DMS79 treated with DMSO at 0.1 percent for 48 hours (cell line): Measurements from ENCODE around the gene PRDM2.
"Not testable (repeated sequence)": the region's sequence is repeated elsewhere in the genome, so short reads cannot be mapped to it uniquely, and the experiment has no call there.

Experiments
- DNase-seq: peaks from one replicate; lab custom pipeline; 2025; lab: John Stamatoyannopoulos, UW

The PRDM2 gene

GRCh38 chr1:13699510-13699909 lies 478 bp upstream of the PRDM2 start:
- peak; percentile 48 for DNase-seq

- peak; percentile 17 for DNase-seq
These were observed 708 bp downstream of the PRDM2 start for GRCh38 chr1:13700521-13701270.

DNA sequence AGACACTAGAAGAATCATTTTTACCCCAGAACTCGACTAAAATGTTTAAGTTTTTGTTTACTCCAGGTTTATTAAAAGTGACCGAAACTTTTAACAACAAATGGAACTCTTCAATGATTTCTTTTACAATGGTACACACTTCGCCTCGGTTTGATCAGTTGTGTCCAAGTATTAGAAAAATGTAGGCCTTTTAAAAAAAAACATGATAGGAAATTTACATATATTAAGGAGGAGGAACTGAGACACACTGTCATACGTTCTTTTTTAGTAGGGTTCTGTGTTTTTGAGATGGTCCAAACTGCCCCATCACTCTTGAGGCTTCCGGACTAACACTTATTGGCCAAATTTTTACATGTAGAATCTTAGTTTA lies 1.3 kb downstream of the PRDM2 start:
- no peak for DNase-seq

DNA sequence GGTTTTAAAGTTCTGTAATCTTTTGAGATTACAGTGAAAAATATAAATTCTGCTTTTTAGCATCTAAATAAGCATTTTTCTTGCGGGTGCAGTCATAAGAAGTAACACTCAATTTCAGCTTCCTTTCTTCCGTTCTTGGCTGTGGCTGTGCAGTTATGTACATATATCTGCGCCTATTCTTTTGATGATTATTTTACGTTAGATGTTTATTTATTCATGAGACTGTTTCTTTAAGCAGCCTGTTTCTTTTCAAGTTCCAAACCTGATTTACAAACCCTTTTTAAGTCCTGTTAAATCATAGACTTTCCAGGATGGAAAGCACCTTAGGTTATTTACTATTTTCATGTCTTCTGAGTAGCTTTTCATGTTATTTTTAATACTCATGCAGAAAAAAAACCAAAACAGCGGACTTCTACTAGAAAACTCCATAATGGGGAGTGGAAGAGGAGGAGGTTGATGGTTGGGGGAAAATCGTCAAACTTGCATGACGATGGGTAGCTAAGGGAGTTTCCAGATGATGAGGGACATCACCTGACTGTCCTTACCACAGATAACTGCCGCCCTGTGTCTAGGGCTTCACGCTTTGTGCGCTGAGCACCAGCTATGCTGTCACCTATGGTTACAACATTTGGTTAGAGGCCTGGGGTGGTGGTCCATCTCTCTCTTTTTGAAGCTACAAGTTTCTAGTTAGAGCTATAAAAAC lies 2.6 kb downstream of the PRDM2 start:
- DNase-seq = no peak

GRCh38 chr1:13703128-13703513 lies 3.1 kb downstream of the PRDM2 start:
- no peak for DNase-seq

DNA sequence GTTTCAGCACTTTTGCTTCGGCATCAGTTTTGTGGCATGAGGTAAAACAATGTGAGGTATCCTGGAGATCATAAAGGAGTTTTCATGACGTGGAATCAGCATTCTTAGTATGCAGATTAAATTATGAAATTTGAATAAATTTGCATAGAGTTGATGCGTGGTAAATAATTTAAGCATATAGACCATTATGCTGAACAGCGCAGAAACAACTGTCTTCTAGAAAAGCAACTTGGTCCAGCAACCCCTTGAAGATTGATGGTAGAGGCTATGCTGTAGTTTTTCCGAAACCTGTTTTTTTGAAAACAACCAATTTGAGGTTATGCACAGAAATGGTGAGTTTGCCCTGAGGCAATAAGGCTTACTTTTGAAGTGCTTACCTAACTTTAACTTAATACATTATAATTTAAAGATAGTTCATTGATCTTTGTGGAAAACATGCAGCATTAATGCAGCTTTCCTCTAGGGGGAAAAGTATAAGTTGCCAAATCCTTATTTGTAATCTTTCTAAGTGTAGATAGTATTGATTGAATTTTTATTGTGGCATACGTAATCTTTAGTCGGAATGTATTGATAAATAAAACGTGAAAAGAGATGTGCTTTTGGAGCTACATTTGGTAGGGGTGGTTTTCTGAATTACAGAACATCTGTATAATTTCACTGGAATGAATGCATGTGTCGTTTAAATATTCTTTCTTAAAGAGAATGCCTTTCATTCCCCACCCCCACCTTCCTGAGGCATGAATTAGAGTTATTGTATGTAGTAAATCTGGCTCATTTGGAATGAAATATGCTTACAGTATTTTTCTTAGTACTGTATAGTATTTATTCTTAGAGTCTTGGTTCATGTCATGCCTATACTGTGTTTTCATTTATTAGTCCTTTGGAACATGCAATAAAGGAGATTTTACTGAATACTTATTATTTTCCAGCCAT lies 3.8 kb downstream of the PRDM2 start:
- no peak for DNase-seq

DNA sequence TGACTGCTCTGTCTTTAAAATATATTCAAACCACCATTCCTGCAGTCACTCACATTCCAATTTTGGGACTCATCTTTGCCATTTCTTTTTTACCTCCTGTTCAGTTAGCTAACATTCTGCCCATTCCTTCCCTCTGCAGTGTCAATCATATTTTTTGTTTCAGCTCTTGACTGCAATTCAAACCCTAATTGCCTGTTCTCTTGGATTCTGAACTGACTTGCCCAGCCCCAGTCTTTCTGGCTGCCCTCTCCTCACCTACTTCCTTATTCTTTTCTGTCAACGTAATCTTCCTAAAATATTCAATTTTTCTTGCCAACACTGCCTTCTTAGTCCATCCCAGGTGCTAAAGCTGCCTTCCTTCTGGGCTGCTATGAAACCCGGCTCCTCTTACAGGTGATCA lies 6.1 kb downstream of the PRDM2 start:
- DNase-seq = no peak

DNA sequence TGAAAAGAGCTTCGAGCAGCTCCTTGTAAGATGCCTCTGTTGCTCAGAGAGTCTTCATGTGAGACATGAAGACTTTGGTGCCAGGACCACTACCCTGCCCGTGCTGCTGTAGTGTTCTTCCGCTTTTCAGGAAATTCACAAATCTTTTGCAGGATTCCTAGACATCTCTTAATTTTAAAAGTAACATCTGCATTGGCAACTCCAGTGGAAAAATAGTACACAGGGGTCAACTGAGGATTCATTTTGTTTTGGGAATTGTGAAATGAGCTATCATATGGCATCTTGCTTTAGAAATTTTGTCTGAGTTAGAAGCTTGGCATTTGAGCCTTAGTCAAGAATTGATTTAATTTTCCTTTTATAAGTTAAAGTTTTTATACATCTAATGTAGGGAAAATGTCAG lies 7.2 kb downstream of the PRDM2 start:
- no peak for DNase-seq

GRCh38 chr1:13708380-13708982 lies 8.5 kb downstream of the PRDM2 start:
- DNase-seq = no peak

DNA sequence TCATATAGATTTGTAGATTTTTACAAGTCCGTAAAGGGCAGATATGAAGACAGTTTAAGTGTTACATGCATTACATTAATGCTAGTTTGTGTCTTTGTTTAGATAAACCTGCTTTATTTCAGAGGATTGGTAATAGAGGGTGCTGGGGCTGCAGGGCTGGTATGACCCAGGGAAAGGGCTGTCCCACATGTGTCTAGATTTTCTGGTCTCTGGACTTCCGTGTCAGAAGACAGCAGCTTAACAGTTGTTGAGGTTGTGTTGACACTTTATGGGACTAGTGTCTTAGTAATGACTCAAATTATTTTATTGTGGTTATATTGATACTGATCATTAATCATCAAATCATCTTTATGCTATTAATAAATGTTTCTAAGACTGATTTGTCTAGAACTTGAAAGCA lies 10.1 kb downstream of the PRDM2 start:
- DNase-seq = no peak

DNA sequence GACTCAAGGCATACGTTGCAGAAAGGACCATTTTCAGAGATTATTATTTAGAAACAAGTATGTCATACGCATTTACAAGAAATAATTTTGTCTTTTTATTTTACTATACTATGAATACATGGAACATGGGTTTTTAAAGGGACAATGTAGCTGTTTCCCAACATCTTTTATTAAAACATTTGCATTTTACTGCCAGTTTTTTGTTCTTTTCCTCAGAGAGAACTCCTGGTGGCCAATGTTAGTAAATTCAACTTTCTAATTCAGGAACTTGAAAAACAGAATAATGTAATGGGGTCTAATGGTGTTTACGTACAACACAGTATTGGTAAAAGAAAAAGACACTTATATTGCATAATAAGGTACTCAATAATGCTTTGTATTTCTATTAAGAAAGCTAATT lies 14.9 kb downstream of the PRDM2 start:
- DNase-seq = no peak

GRCh38 chr1:13715616-13716287 lies 15.8 kb downstream of the PRDM2 start:
- not testable (repeated sequence) for DNase-seq

DNA sequence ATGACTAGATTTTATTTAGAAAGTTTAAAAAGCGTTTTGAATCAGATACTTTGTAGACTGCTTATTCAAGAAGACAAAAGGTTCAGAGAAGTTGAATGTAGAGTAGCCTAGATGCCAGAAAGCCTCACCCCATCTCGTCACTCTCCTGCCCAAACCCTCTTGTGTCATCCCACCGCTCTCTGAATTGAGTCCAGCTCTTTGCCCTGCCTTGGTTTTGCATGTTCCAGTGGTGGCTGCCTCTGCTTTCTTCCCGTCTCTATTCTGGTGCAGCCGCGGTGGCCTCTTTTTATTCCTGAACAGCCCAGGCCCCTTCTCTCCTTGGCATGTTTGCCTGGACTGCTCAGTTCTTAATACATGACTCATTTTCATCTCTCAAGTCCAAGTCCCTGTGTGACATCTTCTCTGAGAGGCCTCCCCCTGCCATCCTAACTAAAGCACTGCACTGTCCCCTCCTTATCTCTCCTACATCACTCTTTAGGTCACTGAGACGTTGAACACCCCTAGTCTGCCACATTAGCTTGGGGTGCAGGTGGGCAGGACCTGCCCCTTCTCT lies 22.9 kb downstream of the PRDM2 start:
- DNase-seq = no peak

- DNase-seq = no peak
These were observed 23.8 kb downstream of the PRDM2 start for GRCh38 chr1:13723810-13724209.

DNA sequence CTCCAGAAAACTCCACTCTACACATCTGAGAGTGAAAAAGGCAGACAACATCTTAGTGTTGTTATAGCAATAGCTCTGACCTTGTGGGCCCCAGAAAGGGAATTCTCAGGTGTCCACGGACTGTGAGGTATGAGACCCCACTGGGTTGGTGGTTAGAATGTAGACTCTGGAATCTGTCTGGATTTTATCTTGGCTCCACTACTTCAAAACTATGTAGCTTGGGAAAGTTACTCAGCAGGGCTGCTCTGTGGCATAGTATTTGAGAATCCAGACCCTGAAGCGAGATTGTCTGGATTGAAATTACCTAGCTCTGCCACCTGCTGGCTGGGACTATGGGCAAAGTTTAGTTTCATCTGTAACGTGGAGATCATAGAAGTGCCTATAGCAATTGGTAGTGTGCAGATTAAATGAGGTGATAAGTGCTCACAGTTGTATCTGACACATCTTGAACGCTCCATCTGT lies 25.8 kb downstream of the PRDM2 start:
- no peak for DNase-seq

GRCh38 chr1:13728091-13728715 lies 28.2 kb downstream of the PRDM2 start:
- no peak for DNase-seq

- DNase-seq = no peak
These were observed 30.3 kb downstream of the PRDM2 start for GRCh38 chr1:13730291-13730690.

DNA sequence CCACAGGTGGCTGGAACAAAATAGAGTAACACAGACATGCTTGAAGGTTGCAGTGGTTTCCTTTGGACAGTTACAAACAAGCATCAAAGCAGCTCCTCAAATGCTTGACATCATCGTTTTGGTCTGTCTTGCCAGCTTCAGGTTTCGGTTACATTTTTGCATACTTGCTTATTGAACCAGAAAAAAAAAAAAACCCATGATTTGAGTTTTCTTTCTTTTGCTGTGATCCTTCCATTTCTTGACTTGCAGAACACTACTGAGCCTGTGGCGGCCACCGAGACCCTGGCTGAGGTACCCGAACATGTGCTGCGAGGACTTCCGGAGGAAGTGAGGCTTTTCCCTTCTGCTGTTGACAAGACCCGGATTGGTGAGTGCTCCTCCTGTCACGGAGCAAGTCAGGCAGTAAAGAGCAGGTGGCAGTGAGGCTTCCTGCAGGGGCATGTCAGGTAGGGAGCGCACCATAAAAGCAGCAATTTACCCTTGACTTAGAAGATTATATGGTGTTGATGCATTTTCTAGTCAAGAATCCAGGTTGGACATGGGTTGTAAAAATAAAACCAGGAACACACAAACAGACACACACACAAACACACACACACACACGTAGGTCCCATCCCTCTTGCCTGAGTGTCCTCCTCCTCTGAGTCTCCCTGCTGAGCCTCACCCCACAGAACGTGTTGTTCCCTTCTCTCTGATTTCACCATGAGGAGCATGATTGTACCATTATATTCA lies 30.9 kb downstream of the PRDM2 start:
- DNase-seq = peak; percentile 45

- no peak for DNase-seq
These were observed 31.9 kb downstream of the PRDM2 start for GRCh38 chr1:13731897-13732296.
